Myocyte (in vitro differentiated cells): ENCODE data around the gene PRRC2A. TPM values are rescaled to one million over a fixed set of nuclear protein-coding genes. Genes with fewer than 3 reads are reported as not detected.

Experiments used
- DNase-seq: peaks from one replicate; pipeline ENCODE4 v3.0.0-alpha.2; 2012; ENCODE audit warnings: low read depth
- microRNA-seq: library from miRNA; unstranded; fragments of <30 nt; microRNA quantifications from one replicate; pipeline ENCODE4, GENCODE V29; 2016
- total RNA-seq: library from RNA; depleted of rRNA; stranded (reverse); fragments of >200 nt; gene quantifications from 2 replicates; pipeline ENCODE4 v1.2.3, GENCODE V29; 2014

PRRC2A gene
- total RNA-seq, 1 donor from 2014 or later: 77.2 TPM

GRCh38 chr6:31664790-31665500 is 44.4 kb downstream of the PRRC2A start, which contains the start of gene GPANK1:
TSS of gene GPANK1 (minus strand) at chr6:31664997. CDS start at chr6:31664478, 519 bp downstream.
- DNase-seq: peak; percentile 98

DNA sequence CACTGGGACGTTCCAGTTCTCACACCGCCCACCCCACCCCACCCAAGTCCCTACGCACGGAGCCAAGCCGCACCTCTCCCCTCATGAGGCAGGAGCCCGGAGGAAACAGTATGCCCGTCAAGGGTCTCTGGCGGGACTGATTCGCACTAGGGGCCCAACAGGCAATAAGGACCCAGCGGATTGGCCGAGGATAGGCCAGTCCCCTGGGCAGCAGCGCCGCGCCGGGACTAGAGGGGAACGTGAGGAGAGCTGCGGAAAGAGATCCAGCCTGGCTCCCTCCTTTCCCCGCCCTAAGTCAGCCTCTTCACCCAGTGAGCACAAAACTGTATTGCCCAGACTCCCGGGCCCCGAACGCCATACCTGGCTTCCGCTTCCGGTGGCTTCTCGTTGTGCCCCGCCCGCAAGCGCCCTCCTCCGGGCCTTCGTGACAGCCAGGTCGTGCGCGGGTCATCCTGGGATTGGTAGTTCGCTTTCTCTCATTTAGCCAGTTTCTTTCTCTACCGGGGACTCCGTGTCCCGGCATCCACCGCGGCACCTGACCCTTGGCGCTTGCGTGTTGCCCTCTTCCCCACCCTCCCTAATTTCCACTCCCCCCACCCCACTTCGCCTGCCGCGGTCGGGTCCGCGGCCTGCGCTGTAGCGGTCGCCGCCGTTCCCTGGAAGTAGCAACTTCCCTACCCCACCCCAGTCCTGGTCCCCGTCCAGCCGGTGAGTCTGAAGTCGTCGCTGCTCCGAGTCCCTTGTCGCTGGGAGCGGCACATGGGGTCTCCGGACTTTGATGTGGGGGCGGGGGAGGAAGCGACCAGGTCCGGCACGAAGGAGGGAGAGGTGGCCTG is 45.2 kb downstream of the PRRC2A start, which contains the start of gene CSNK2B:
Gene CSNK2B, plus strand, starts transcription at position 580 of the 836 bp plus-strand sequence. CDS start 752 bp downstream, outside the sequence.
- DNase-seq: peak; percentile 98

- DNase-seq: no peak
These were observed 45.9 kb downstream of the PRRC2A start for GRCh38 chr6:31666337-31666965.

- DNase-seq: no peak
These were observed 49.2 kb downstream of the PRRC2A start, which contains the start of gene LY6G5B for GRCh38 chr6:31669676-31670075. TSS of gene LY6G5B (plus strand) at chr6:31669976. CDS start at chr6:31670951, 975 bp downstream.

DNA sequence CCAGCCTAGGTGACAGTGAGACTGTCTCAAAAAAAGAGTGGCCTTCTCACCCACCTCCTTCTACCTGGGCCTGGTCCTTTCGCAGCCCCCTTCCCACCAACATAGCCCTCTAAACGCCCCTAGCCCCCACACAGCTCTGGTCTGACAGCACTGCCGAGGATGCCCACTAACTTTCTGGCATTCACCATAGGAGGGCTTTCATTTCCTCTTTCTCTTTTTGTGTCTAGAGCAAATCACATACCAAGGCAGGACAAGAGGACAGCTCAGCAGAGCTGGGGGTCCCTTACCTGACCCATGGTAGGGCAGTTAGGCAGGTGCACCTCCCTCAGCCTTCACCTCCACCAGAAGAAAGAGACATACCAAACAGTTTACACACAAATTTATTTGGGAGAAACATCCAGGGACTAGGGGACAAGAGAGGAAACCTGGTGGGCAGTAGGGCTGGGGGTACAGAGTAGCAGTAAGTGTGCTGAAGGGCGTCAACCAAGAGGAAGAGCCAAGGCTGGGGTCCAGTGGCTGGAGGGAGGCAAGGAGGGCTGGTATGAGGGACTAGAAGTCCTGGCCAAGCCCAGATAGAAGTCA is 55.9 kb downstream of the PRRC2A start:
- no peak for DNase-seq

GRCh38 chr6:31676904-31677303 is 56.4 kb downstream of the PRRC2A start:
- no peak for DNase-seq

GRCh38 chr6:31677955-31678354 is 57.4 kb downstream of the PRRC2A start:
- DNase-seq: no peak

DNA sequence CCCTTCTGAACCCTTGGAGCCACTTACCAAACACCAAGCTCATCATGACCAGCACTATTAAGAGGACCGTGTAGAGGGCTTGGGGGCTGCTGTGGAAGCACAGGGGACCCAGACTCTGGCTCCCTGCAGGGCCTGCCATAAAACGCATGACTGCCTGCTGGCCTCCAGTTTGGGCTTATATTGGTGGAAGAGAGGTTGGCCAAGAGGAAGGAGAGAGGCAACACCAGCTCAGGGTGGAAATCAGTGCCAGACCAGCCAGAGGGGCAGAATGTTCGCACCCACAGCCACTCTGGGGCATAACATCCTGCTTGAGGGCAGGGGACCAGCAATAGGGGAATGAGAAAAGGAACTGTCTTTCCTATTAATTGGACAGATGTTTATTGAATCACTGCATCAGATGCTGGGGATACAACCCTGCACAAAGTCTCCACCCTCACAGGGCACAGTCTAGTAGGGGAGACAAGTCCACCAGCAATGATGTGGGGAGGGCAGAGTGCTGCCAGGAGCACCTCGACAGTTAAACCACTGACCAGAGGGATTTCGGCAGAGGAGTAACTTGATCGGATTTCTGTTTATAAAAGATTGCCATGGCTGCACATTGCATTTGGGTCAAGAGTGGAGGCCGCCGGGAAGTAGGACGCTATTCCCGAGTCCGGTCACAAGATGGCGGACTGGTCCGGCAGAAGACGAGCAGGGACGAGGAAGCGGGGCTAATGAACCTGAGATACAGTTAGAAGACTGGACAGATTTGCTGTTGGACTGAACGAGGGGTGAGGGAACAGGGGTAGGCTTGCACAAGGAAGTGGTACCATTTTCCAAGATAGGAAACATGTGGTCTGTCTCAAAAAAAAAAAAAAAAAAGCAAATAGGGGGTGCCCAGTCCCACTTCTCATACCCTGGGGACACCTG is 60.0 kb downstream of the PRRC2A start, which contains the start of gene LY6G5C:
Gene LY6G5C, minus strand, starts transcription at position 842 of the 909 bp plus-strand sequence. Its CDS starts 694 bp downstream, at position 148.
- peak; percentile 89 for DNase-seq

DNA sequence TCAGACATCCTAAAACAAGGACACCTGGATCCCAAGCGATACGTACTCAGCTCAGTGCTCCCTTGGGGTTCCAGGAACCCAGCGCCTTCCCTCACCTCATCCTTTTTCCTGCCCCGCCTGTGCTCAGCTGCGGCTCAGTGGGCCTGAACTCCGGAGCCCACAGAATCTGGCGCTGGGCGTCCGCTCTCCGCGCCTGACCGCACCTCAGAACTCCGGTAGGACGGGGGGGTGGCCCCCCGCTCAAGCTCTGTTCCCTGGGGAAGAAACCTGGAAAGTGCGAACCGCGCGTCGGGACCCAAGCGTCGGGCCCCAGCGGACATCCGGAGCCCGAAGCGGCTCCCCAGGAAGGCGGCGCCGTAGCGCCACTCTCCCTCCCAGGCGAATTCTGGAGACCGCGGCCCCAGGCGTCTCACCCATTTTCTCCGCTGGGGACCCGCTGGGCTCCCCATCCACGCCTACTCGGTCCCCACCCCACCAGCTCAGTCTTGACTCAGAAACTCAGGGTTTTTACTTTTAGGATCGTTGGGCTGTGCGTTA is 60.7 kb downstream of the PRRC2A start:
- DNase-seq: peak; percentile 45

DNA sequence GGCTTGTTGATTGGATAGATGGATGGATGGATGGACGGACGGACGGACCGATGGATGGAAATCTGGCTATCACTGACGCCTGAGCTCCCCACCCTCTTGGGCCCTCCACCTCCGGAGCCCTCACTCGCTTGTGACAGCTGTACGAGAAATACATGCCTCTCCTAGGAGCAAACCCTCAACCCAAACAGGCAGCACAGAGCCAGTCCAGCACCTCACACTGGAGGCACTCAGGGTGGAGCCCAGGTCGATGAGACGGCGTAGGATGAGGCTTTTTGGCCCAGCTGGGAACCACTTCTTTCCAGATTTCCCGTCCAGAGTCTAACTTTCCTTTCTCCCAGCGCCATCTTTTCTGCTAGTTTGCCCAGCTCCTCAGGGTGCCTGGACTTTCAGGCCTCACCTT is 63.1 kb downstream of the PRRC2A start:
- DNase-seq: no peak

GRCh38 chr6:31686483-31686882 is 66.0 kb downstream of the PRRC2A start:
- no peak for DNase-seq

DNA sequence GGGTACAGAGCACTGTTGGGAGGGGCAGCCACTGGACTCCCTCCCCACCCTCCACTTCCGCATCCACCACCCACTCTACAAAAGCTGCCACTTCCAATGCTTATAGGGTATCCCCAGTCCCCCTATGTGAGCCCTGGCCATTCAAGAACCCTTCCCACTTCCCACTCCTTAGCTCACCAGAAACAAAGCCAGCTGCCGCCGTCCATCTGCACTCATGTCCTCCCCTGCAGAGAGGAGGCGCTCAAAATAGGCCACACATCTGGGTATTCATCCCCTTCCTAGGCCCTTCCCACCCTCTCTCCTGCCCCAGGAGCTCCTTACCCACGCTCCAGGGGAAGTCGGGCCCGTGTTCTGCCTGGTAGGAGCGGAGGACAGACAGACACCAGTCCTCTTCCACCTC is 66.8 kb downstream of the PRRC2A start:
- DNase-seq: peak; percentile 70

Small RNAs within 50 kb of the gene (microRNA-seq; reads per million reads assigned to microRNA genes)
- not detected for gene MIR6832

Other genes with a start within 250 kb of the PRRC2A start
- 32.5 and 55.9 TPM in 2 replicates for gene MICA, start 217.1 kb upstream of the PRRC2A start, total RNA-seq
- gene MICB, start 122.6 kb upstream of the PRRC2A start, total RNA-seq: 2.1 and 2.9 TPM in 2 replicates
- gene MCCD1, start 91.8 kb upstream of the PRRC2A start, total RNA-seq: not detected in 2 replicates
- 290 and 382 TPM in 2 replicates for gene DDX39B, start 78.7 kb upstream of the PRRC2A start, total RNA-seq
- gene ATP6V1G2, start 74.1 kb upstream of the PRRC2A start, total RNA-seq: 4.8 and 8.5 TPM in 2 replicates
- 26.1 and 28.3 TPM in 2 replicates for gene NFKBIL1, start 73.1 kb upstream of the PRRC2A start, total RNA-seq
- gene LTA, start 48.4 kb upstream of the PRRC2A start, total RNA-seq: not detected in 2 replicates
- gene TNF, start 45.1 kb upstream of the PRRC2A start, total RNA-seq: not detected in 2 replicates
- gene LTB, start 38.3 kb upstream of the PRRC2A start, total RNA-seq: 0.40 TPM in 1 of 2 replicates, not detected in the other
- not detected in 2 replicates for gene LST1, start 34.4 kb upstream of the PRRC2A start, total RNA-seq
- gene NCR3, start 27.7 kb upstream of the PRRC2A start, total RNA-seq: not detected in 2 replicates
- not detected in 2 replicates for gene AIF1, start 5.5 kb upstream of the PRRC2A start, total RNA-seq
- 271 and 307 TPM in 2 replicates for gene BAG6, start 31.9 kb downstream of the PRRC2A start, total RNA-seq
- 2.9 and 4.2 TPM in 2 replicates for gene APOM, start 35.2 kb downstream of the PRRC2A start, total RNA-seq
- gene C6orf47, start 40.1 kb downstream of the PRRC2A start, total RNA-seq: 20.6 and 24.0 TPM in 2 replicates
- gene GPANK1, start 44.3 kb downstream of the PRRC2A start, total RNA-seq: 8.6 and 12.9 TPM in 2 replicates
- 211 and 248 TPM in 2 replicates for gene CSNK2B, start 45.4 kb downstream of the PRRC2A start, total RNA-seq
- gene LY6G5B, start 49.3 kb downstream of the PRRC2A start, total RNA-seq: 2.9 and 4.0 TPM in 2 replicates
- 2.7 and 3.4 TPM in 2 replicates for gene LY6G5C, start 60.4 kb downstream of the PRRC2A start, total RNA-seq
- gene ABHD16A, start 82.6 kb downstream of the PRRC2A start, total RNA-seq: 58.9 and 66.0 TPM in 2 replicates
- not detected in 2 replicates for gene LY6G6F, start 86.2 kb downstream of the PRRC2A start, total RNA-seq
- gene LY6G6D, start 94.6 kb downstream of the PRRC2A start, total RNA-seq: not detected in 2 replicates
- not detected in 2 replicates for gene LY6G6C, start 101.0 kb downstream of the PRRC2A start, total RNA-seq
- gene MPIG6B, start 102.7 kb downstream of the PRRC2A start, total RNA-seq: not detected in 2 replicates
- gene DDAH2, start 108.6 kb downstream of the PRRC2A start, total RNA-seq: 120 and 142 TPM in 2 replicates
- gene CLIC1, start 115.8 kb downstream of the PRRC2A start, total RNA-seq: 257 and 425 TPM in 2 replicates
- 7.4 and 8.4 TPM in 2 replicates for gene MSH5, start 119.3 kb downstream of the PRRC2A start, total RNA-seq
- 0.94 TPM in 1 of 2 replicates, not detected in the other for gene SAPCD1, start 141.9 kb downstream of the PRRC2A start, total RNA-seq
- 1.3 TPM in 1 of 2 replicates, not detected in the other for gene VWA7, start 156.6 kb downstream of the PRRC2A start, total RNA-seq
- 56.4 and 62.2 TPM in 2 replicates for gene VARS1, start 175.0 kb downstream of the PRRC2A start, total RNA-seq
- 28.7 and 38.8 TPM in 2 replicates for gene LSM2, start 186.3 kb downstream of the PRRC2A start, total RNA-seq
- gene HSPA1L, start 194.6 kb downstream of the PRRC2A start, total RNA-seq: 2.6 and 3.6 TPM in 2 replicates
- gene HSPA1A, start 194.8 kb downstream of the PRRC2A start, total RNA-seq: 109 and 131 TPM in 2 replicates
- gene HSPA1B, start 207.0 kb downstream of the PRRC2A start, total RNA-seq: 86.3 and 98.7 TPM in 2 replicates
- gene NEU1, start 242.1 kb downstream of the PRRC2A start, total RNA-seq: 128 and 187 TPM in 2 replicates